ENCODE data around the gene TASP1. TPM values are rescaled to one million over a fixed set of nuclear protein-coding genes. Genes with fewer than 3 reads are reported as not detected.

TASP1 gene
- total and polyA plus RNA-seq, 2 donors (not counting 3 experiments of a cell fraction or from before 2014, with no cell fraction given), result 3.5 to 8.9 TPM

GRCh38 chr20:13384132-13384531 lies 254.6 kb downstream of the TASP1 start:
- FAIRE-seq (no peak), DNase-seq (ENCODE audit: low read depth, low spot score) (no peak)
- no peak overlapping the region for H3K4me2 ChIP-seq (ENCODE audit: insufficient read depth, low read length)
- no peaks in the 10 kb centered on the region for H3K9me1 ChIP-seq (replicated peaks; ENCODE audit: control insufficient read depth, extremely low read depth, insufficient read depth, low read length)
- H3K4me1 ChIP-seq (ENCODE audit: control insufficient read depth, extremely low read depth, insufficient read depth, low read length), result no peaks in the 10 kb centered on the region
- H3K79me2 ChIP-seq (ENCODE audit: control insufficient read depth, insufficient read depth, low read length), result no peaks in the 10 kb centered on the region
- intact Hi-C loops (cut with micrococcal nuclease), result no loop called here
- CTCF ChIA-PET, result interaction anchor here (1.0 to 1.6 kb wide), 2 partner anchors 82 to 162 kb away, joined by 3 to 4 read pairs; no protein-coding TSS in a partner anchor
- TF ChIP-seq MYC (IDR thresholded peaks at IDR 0.05; ENCODE audit: low read depth, low read length), result no peak
- no peak for TF ChIP-seq MAX (IDR thresholded peaks at IDR 0.05; ENCODE audit: insufficient read depth, insufficient read length)
- no peak for TF ChIP-seq CTCF (IDR thresholded peaks at IDR 0.05; ENCODE audit: extremely low read depth in 1 of 2, insufficient read depth in 1 of 2, low read depth in 1 of 2, low read length in 2 of 2)
- TF ChIP-seq POLR2AphosphoS5 (IDR thresholded peaks at IDR 0.05; ENCODE audit: insufficient read depth, low read depth, low read length), result no peak
- no peak for TF ChIP-seq JUN (IDR thresholded peaks at IDR 0.05; ENCODE audit: borderline replicate concordance, insufficient read depth, insufficient read length, low read depth)
- POLR2A ChIA-PET, result no interaction called here
- H3K9me3 ChIP-seq (replicated peaks; ENCODE audit: control insufficient read depth, insufficient read depth, low read length), result no peaks in the 10 kb centered on the region
- H2AFZ ChIP-seq (ENCODE audit: low read depth, low read length), result no peak overlapping the region
- H3K9ac ChIP-seq (replicated peaks; ENCODE audit: extremely low read depth, insufficient read depth, low read length), result no peak overlapping the region
- dilution Hi-C loops (cut with MboI; ENCODE audit: extremely low pct_ligation_motif_present, low sequenced_read_pairs), result no loop called here
- H4K20me1 ChIP-seq (replicated peaks; ENCODE audit: control insufficient read depth, extremely low read depth, insufficient read depth, low read length), result no peaks in the 10 kb centered on the region
- no TSS peak for BruUV-seq (replicated peaks)
- no peak overlapping the region for H3K27ac ChIP-seq (ENCODE audit: insufficient read depth, low read depth, low read length)
- no peaks in the 10 kb centered on the region for H3K27me3 ChIP-seq (ENCODE audit: control insufficient read depth in 2 of 2, insufficient read depth in 2 of 2, low read length in 2 of 2)
- no peak overlapping the region for H3K4me3 ChIP-seq (replicated peaks in 1 of 3; ENCODE audit: insufficient read depth in 1 of 3, low read depth in 1 of 3, low read length in 3 of 3)
- no peaks in the 10 kb centered on the region for H3K36me3 ChIP-seq (ENCODE audit: control insufficient read depth in 2 of 2, extremely low read depth in 1 of 2, insufficient read depth in 2 of 2, low read length in 2 of 2)

GRCh38 chr20:13382786-13383185 lies 255.9 kb downstream of the TASP1 start:
- Histone ChIP-seq H3K9me1 (replicated peaks; ENCODE audit: control insufficient read depth, extremely low read depth, insufficient read depth, low read length) (no peaks in the 10 kb centered on the region), H3K4me2 (ENCODE audit: insufficient read depth, low read length) (no peak overlapping the region), H4K20me1 (replicated peaks; ENCODE audit: control insufficient read depth, extremely low read depth, insufficient read depth, low read length) (no peaks in the 10 kb centered on the region), H3K36me3 (ENCODE audit: control insufficient read depth in 2 of 2, extremely low read depth in 1 of 2, insufficient read depth in 2 of 2, low read length in 2 of 2) (no peaks in the 10 kb centered on the region), H3K27me3 (ENCODE audit: control insufficient read depth in 2 of 2, insufficient read depth in 2 of 2, low read length in 2 of 2) (no peaks in the 10 kb centered on the region), H2AFZ (ENCODE audit: low read depth, low read length) (no peak overlapping the region), H3K9me3 (replicated peaks; ENCODE audit: control insufficient read depth, insufficient read depth, low read length) (no peaks in the 10 kb centered on the region), H3K27ac (ENCODE audit: insufficient read depth, low read depth, low read length) (no peak overlapping the region), H3K79me2 (ENCODE audit: control insufficient read depth, insufficient read depth, low read length) (no peaks in the 10 kb centered on the region), H3K9ac (replicated peaks; ENCODE audit: extremely low read depth, insufficient read depth, low read length) (no peak overlapping the region), H3K4me3 (replicated peaks in 1 of 3; ENCODE audit: insufficient read depth in 1 of 3, low read depth in 1 of 3, low read length in 3 of 3) (no peak overlapping the region), H3K4me1 (ENCODE audit: control insufficient read depth, extremely low read depth, insufficient read depth, low read length) (no peaks in the 10 kb centered on the region)
- no peak for DNase-seq (ENCODE audit: low read depth, low spot score)
- BruUV-seq (replicated peaks), result no TSS peak
- intact Hi-C loops (cut with micrococcal nuclease) (no loop called here), dilution Hi-C loops (cut with MboI; ENCODE audit: extremely low pct_ligation_motif_present, low sequenced_read_pairs) (no loop called here)
- TF ChIP-seq EZH2 (IDR thresholded peaks at IDR 0.05; ENCODE audit: borderline replicate concordance, low read depth, low read length, severe bottlenecking), result no peak
- TF ChIP-seq CTCF (IDR thresholded peaks at IDR 0.05; ENCODE audit: extremely low read depth in 1 of 2, insufficient read depth in 1 of 2, low read depth in 1 of 2, low read length in 2 of 2), result no peak
- TF ChIP-seq POLR2AphosphoS5 (IDR thresholded peaks at IDR 0.05; ENCODE audit: insufficient read depth, low read depth, low read length), result no peak
- POLR2A ChIA-PET, result no interaction called here
- no peak for FAIRE-seq
- CTCF ChIA-PET, result interaction anchor here (1.3 to 1.6 kb wide), 2 partner anchors 13 to 164 kb away, joined by 3 to 4 read pairs; no protein-coding TSS in a partner anchor

Data from endothelial cell of umbilical vein (primary cell).